Measurements from ENCODE around the gene SKOR1.
A peak's percentile ranks its signal among the peaks of the same experiment; 100 is the strongest.

SKOR1 gene

DNA sequence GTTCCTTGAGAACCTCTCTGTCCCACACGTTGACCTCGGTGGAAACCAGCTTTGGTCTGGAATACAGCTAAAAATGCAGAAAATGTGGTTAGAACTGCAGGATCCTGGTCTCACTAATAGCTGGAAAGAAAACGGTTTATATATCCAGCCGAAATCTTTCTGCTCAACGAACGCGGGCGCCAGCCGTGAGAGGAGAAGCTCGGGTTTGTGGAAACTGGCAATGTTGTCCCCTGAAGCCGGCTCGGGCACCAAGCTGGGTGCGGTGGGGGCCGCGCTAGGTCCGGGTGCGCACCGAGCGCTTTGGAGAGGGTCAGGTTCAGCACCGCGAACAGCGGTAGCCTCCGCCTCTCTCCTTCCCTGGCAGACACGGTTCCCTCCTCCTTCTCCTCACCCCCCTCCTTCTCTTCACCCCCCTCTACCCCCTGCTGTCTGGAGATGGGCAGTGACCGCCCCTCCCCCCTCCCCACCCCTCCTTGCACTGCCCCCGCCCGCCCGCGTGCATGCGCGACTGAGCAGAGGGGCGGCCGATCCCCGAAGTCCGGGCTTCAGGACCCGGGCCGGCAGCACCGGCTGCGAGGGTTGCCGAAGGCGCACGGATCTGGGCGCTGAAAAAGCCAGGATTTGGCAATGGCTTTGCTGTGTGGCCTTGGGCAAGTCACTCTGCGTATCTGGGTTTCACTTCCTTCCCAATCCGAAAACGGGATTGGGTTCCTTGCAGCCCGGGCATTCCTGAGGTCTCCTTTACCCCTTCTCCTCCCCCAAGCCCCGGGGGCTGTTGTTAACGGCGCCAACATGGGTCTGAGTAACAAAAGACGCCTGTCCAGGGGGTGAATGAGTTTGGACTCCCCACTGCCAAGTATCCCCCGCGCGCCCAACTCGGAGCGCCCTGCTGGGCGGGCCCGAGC, at the start of gene SKOR1:
TSS of gene SKOR1 (plus strand) at position 534 of the 905 bp plus-strand sequence. CDS start at position 628, 94 bp downstream.
- no peak for DNase-seq (ENCODE audit: low read depth in 2 of 3, low spot score in 2 of 3)

- DNase-seq (ENCODE audit: low read depth in 2 of 3, low spot score in 2 of 3), result no peak
These were observed 49.3 kb upstream of the SKOR1 start for GRCh38 chr15:67775998-67776397.

GRCh38 chr15:67776600-67776999, 48.7 kb upstream of the SKOR1 start:
- no peak for DNase-seq (ENCODE audit: low read depth in 2 of 3, low spot score in 2 of 3)

GRCh38 chr15:67777071-67777470, 48.2 kb upstream of the SKOR1 start:
- no peak for DNase-seq (ENCODE audit: low read depth in 2 of 3, low spot score in 2 of 3)

DNA sequence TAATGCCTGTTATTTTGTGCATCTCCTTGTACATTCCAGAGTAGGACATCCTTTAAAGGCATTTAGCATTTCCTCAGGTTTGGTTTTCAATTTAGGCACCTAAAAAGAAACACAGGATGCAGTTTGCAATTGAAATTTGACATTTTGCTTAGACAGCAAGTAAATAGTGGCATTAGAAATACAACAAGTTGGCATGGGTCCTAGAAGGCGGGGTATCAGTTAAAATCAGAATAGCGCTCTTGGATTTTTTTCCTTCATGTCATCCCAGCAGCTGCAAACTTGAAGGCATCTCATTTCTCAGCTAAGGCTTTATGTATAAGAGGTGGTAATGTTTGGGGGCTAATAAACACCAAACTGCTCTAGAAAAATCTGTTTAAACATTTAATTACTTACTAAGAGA, 47.5 kb upstream of the SKOR1 start:
- no peak for DNase-seq (ENCODE audit: low read depth in 2 of 3, low spot score in 2 of 3)

DNA sequence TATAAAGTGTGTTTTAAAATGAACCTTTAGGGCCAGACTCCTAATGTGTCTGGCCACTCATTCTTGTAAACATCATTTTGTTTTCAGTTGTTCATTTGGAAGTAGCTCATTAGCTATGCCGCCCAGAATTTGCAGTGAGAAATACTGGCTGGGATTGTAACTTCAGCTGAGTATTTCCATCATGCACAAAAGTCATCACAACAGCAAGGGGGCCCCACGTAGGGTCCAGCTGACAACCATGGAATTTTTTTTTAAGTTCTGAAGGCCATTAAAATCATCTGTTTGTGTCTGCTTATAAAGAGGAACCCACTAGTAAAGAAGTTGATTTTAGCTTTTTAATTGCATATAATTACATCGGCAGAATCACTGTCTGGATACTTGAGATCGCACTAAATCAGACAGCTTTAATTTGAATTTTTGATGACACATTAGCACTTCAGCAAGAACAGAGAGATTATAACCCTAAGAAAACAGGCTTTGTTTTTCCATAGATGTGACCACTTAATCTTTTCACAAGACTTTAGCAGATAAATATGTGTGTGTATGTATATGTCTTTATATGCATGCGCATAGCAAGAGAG, 46.3 kb upstream of the SKOR1 start:
- no peak for DNase-seq (ENCODE audit: low read depth in 2 of 3, low spot score in 2 of 3)

DNA sequence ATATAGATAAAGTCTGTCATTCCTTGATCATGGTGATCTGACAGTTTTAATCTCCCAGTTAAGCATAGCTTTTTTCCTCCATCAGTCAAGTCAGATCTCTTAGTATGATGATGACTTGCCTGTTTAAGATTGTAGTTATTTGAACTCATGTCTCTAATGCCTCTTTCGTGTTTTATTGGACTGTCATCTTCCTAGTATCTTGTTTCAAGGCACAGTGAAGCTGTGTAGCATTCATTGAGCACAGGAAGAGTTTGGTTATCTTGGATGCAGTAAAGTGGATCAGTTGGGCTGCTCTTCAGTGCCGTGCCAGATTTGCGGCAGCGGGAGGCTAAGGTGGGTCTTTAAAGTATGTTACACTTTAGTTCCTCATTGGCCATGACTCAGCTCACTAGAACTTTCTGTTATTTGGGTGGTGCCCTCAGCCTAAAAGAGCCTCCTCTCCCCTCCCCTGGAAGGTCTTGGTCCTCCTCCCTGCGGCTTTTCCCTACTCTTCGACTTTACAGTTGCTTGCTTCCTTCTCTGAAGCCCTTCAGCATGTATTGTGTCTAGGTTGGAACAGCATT, 45.7 kb upstream of the SKOR1 start:
- no peak for DNase-seq (ENCODE audit: low read depth in 2 of 3, low spot score in 2 of 3)

GRCh38 chr15:67781061-67781460, 44.2 kb upstream of the SKOR1 start:
- DNase-seq (ENCODE audit: low read depth in 2 of 3, low spot score in 2 of 3), result no peak

GRCh38 chr15:67781907-67782690, 43.2 kb upstream of the SKOR1 start:
- DNase-seq (ENCODE audit: low read depth in 2 of 3, low spot score in 2 of 3), result no peak

- no peak for DNase-seq (ENCODE audit: low read depth in 2 of 3, low spot score in 2 of 3)
These were observed 42.7 kb upstream of the SKOR1 start for GRCh38 chr15:67782691-67782991.

- no peak for DNase-seq (ENCODE audit: low read depth in 2 of 3, low spot score in 2 of 3)
These were observed 42.0 kb upstream of the SKOR1 start for GRCh38 chr15:67783303-67783702.

GRCh38 chr15:67784090-67784781, 41.1 kb upstream of the SKOR1 start:
- DNase-seq (ENCODE audit: low read depth in 2 of 3, low spot score in 2 of 3), result no peak

DNA sequence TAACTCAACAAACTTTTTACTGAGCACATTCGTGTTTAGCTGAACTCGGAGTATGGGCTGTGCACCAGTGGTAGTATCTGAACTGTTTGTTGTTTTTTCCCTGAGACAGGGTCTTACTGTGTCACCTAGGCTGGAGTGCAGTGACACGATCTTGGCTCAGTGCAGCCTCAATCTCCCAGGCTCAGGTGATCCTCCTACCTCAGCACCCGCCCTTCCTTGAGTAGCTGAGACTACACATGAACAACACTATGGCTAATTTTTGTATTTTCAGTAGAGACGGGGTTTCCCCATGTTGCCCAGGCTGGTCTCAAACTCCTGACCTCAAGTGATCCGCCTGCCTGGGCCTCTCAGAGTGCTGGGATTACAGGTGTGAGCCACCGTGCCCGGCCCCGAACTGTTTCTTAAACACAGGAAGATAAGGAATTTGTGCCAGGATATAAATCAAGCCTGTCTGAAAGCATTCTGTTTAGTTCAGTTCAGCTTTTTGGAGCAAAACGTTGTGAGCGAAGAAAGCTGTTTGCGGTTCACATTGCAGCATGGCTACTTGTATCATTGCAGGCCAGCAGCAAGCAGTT, 40.4 kb upstream of the SKOR1 start:
- DNase-seq (ENCODE audit: low read depth in 2 of 3, low spot score in 2 of 3), result no peak

DNA sequence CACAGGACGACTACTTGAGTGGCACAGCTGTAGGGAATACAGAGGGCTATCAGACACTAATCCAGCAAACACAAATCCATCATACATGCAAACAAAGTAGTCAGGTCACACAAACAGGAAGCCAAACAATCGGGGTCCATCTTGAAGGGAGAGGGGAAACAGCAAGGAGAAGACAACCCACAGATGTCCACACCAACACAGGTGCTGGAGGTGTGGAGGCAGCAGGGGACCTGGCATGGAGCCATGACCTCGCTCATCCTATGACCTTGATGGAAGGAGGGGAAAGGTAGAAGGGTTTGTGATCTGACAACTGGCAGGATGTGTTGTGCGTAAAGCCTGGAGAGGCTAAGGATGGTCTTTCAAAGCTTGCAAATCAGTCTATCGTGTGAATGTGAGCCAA, 39.9 kb upstream of the SKOR1 start:
- DNase-seq (ENCODE audit: low read depth in 2 of 3, low spot score in 2 of 3), result no peak

GRCh38 chr15:67786646-67787045, 38.7 kb upstream of the SKOR1 start:
- DNase-seq (ENCODE audit: low read depth in 2 of 3, low spot score in 2 of 3), result no peak

GRCh38 chr15:67788986-67789385, 36.3 kb upstream of the SKOR1 start:
- DNase-seq (ENCODE audit: low read depth in 2 of 3, low spot score in 2 of 3), result no peak

GRCh38 chr15:67790610-67791319, 34.5 kb upstream of the SKOR1 start:
- DNase-seq (ENCODE audit: low read depth in 2 of 3, low spot score in 2 of 3), result no peak

DNA sequence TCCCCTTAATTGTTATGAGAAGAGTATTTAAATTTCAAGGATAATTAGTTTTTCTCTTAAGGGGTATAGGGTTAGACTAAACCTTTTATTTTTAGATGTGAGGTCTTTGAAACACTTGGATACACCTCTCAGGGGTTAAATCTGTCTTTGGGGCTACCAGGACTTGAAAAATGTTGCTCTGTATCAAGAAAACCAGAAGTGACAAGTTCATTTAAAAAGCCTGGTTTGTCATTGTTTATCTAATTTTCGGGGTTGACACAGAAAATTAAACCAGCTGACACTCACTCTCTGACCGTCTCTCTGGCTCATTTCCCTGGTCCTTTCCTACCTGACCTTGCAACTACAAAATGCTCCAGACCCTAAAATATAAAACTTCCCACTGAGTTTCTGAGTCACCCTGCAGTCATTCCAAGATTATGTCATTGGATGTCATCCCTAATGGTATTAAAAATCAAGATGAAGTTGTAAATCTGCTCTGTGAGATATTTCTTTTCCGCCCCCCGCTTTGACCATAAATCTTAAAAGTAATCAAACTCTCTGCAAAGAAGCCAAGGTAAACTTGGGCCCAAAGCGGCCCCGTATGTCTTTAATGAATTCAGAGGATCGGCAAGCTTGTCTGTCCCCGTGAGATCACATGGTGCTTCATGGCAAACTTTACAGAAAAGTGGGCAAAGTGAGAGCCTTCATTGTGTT, 32.9 kb upstream of the SKOR1 start:
- DNase-seq (ENCODE audit: low read depth in 2 of 3, low spot score in 2 of 3), result no peak

DNA sequence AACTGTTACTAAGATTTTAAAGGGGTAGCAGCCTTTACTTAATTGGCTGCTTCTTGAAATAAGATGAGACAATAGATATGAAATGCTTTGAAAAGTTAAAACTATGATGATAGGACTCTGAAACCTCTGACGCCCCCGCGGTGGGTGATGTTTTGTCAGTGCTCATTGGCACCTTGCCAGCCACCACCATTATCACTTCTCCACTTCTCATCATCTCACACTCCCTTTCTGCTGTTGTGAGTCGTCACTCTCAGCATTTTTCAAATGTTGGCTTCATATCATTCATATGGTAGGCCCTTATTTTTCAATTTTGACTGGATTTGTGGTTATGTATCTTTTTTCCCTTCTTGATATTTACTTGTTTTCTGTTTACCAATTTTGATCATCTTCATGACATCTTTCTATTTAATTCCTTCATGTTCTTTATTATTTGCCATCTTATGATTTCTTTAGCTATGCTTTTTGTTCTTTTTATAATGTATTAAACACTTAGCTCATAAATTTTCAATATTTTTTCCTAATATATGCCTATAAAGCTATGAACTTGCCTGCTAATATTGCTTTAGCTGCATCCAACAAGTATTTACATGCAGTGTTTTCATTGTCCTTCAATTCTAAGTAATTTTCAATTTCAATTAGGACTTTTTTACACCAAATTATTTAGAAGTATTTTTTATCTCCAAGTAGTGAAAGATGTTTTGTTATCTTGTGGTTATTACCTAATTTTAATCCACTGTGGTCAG, 30.3 kb upstream of the SKOR1 start:
- DNase-seq (ENCODE audit: low read depth in 2 of 3, low spot score in 2 of 3), result peak in 1 of 3 experiments; percentile 30

Data from activated CD8-positive, alpha-beta memory T cell treated with anti-CD3 and anti-CD28 coated beads for 48 hours (primary cell).